ENCODE measurements around the gene MACROH2A1.

DNA sequence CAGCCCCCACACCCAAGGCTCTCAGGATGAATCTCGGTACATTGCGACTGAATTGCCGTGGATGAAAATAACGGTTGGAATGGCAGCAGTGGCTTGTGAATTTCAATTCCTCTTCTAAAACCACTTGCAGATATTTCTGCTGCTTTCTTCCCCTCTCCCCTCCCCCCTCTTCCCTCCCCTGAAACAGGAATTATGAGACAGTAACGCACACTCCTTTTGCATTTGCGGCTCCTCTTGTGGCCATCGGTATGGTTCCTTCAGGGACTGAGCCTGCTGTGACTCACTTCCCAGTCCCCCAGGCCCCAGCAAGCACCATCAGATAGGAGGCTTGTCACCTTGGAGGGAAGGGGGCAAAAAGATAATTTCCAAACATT, 38.4 kb upstream of the MACROH2A1 start:
- TF ChIP-seq POLR2A (IDR thresholded peaks at IDR 0.05): no peak
- TF ChIP-seq, protein P1, sequence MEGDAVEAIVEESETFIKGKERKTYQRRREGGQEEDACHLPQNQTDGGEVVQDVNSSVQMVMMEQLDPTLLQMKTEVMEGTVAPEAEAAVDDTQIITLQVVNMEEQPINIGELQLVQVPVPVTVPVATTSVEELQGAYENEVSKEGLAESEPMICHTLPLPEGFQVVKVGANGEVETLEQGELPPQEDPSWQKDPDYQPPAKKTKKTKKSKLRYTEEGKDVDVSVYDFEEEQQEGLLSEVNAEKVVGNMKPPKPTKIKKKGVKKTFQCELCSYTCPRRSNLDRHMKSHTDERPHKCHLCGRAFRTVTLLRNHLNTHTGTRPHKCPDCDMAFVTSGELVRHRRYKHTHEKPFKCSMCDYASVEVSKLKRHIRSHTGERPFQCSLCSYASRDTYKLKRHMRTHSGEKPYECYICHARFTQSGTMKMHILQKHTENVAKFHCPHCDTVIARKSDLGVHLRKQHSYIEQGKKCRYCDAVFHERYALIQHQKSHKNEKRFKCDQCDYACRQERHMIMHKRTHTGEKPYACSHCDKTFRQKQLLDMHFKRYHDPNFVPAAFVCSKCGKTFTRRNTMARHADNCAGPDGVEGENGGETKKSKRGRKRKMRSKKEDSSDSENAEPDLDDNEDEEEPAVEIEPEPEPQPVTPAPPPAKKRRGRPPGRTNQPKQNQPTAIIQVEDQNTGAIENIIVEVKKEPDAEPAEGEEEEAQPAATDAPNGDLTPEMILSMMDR (IDR thresholded peaks at IDR 0.05 in 4 of 5, conservative IDR thresholded peaks at IDR 0.05 in 1 of 5): no peak
